OCI-LY7 (cell line): Measurements from ENCODE around the gene FHOD3.

ENCODE experiments used
- CTCF ChIP-seq: fragments of 200-600 bp; sonication (generic); conservative IDR thresholded peaks from 2 replicates; pipeline ENCODE4 v1.5.1; 2014; ENCODE audit warnings: mild to moderate bottlenecking, antibody characterized with exemption, low read length, moderate library complexity, mixed read lengths
- EZH2phosphoT487 ChIP-seq: fragments of 200-600 bp; sonication (generic); IDR thresholded peaks from 2 replicates; pipeline ENCODE4 v1.6.1; 2018; ENCODE audit warnings: low read depth, borderline replicate concordance, mild to moderate bottlenecking, mixed run types, antibody characterized with exemption, low read length, moderate library complexity, mixed read lengths

GRCh38 chr18:36271153-36271552 lies 26.4 kb upstream of the FHOD3 start:
- TF ChIP-seq CTCF (no peak), EZH2phosphoT487 (no peak)
